ENCODE measurements around the gene USF3.

USF3 gene

GRCh38 chr3:113695786-113696645 is at the start of gene USF3:
USF3 (minus strand) TSS chr3:113696642; CDS start chr3:113674878, 21,764 bp downstream.
- no peaks in the 10 kb centered on the region for H3K27me3 ChIP-seq (ENCODE audit: control insufficient read depth in 1 of 2, insufficient read depth in 2 of 2, low read length in 2 of 2)
- no peaks in the 10 kb centered on the region for H3K9me3 ChIP-seq (ENCODE audit: control insufficient read depth in 1 of 2, low read length in 2 of 2)
- peaks cover 25 to 29% of the 10 kb centered on the region in 2 donors for H3K4me1 ChIP-seq (ENCODE audit: control insufficient read depth in 1 of 2, insufficient read depth in 2 of 2, low read length in 2 of 2)
- peak within 1 kb of the TSS; percentile 91 to 99 for H3K9ac ChIP-seq (ENCODE audit: low read depth in 1 of 2, low read length in 2 of 2)
- H3K27ac ChIP-seq (ENCODE audit: low read depth, low read length): peak within 1 kb of the TSS; percentile 97
- no peaks in the 10 kb centered on the region for H3K36me3 ChIP-seq (ENCODE audit: control insufficient read depth in 1 of 2, insufficient read depth in 2 of 2, low read length in 2 of 2)
- peak within 1 kb of the TSS; percentile 87 to 99 for H3K4me3 ChIP-seq (ENCODE audit: low read depth in 1 of 2, low read length in 2 of 2)

- Histone ChIP-seq H3K27me3 (ENCODE audit: control insufficient read depth in 1 of 2, insufficient read depth in 2 of 2, low read length in 2 of 2) (no peaks in the 10 kb centered on the region), H3K9me3 (ENCODE audit: control insufficient read depth in 1 of 2, low read length in 2 of 2) (no peaks in the 10 kb centered on the region), H3K9ac (ENCODE audit: low read depth in 1 of 2, low read length in 2 of 2) (peak within 1 kb of the TSS; percentile 94 to 97), H3K4me3 (ENCODE audit: low read depth in 1 of 2, low read length in 2 of 2) (peak within 1 kb of the TSS; percentile 94 to 99), H3K27ac (ENCODE audit: low read depth, low read length) (peak within 1 kb of the TSS; percentile 98), H3K36me3 (ENCODE audit: control insufficient read depth in 1 of 2, insufficient read depth in 2 of 2, low read length in 2 of 2) (no peaks in the 10 kb centered on the region), H3K4me1 (ENCODE audit: control insufficient read depth in 1 of 2, insufficient read depth in 2 of 2, low read length in 2 of 2) (peaks cover 44 to 56% of the 10 kb centered on the region in 2 donors)
These were observed 49.5 kb upstream of the USF3 start, which contains the start of gene NAA50 for GRCh38 chr3:113745756-113746547. NAA50 (minus strand) TSS chr3:113746249; CDS start chr3:113745949, 300 bp downstream.

- Histone ChIP-seq H3K27me3 (ENCODE audit: control insufficient read depth in 1 of 2, insufficient read depth in 2 of 2, low read length in 2 of 2) (no peaks in the 10 kb centered on the region), H3K4me1 (ENCODE audit: control insufficient read depth in 1 of 2, insufficient read depth in 2 of 2, low read length in 2 of 2) (peaks cover 47 to 56% of the 10 kb centered on the region in 2 donors), H3K36me3 (ENCODE audit: control insufficient read depth in 1 of 2, insufficient read depth in 2 of 2, low read length in 2 of 2) (no peaks in the 10 kb centered on the region), H3K9ac (ENCODE audit: low read depth in 1 of 2, low read length in 2 of 2) (peak overlapping the region; percentile 94 to 95), H3K4me3 (ENCODE audit: low read depth in 1 of 2, low read length in 2 of 2) (peak overlapping the region; percentile 94 to 99), H3K9me3 (ENCODE audit: control insufficient read depth in 1 of 2, low read length in 2 of 2) (no peaks in the 10 kb centered on the region), H3K27ac (ENCODE audit: low read depth, low read length) (peak overlapping the region; percentile 98)
These were observed 48.7 kb upstream of the USF3 start for GRCh38 chr3:113744941-113745755.

- Histone ChIP-seq H3K4me3 (ENCODE audit: low read depth in 1 of 2, low read length in 2 of 2) (peak overlapping the region; percentile 94 to 99), H3K4me1 (ENCODE audit: control insufficient read depth in 1 of 2, insufficient read depth in 2 of 2, low read length in 2 of 2) (peaks cover 31 to 38% of the 10 kb centered on the region in 2 donors), H3K27ac (ENCODE audit: low read depth, low read length) (no peak overlapping the region), H3K9me3 (ENCODE audit: control insufficient read depth in 1 of 2, low read length in 2 of 2) (no peaks in the 10 kb centered on the region), H3K27me3 (ENCODE audit: control insufficient read depth in 1 of 2, insufficient read depth in 2 of 2, low read length in 2 of 2) (no peaks in the 10 kb centered on the region), H3K9ac (ENCODE audit: low read depth in 1 of 2, low read length in 2 of 2) (peak overlapping the region in 1 of 2 donors; percentile 49), H3K36me3 (ENCODE audit: control insufficient read depth in 1 of 2, insufficient read depth in 2 of 2, low read length in 2 of 2) (no peaks in the 10 kb centered on the region)
These were observed 46.7 kb upstream of the USF3 start for GRCh38 chr3:113743006-113743630.

GRCh38 chr3:113741620-113742019 is 45.2 kb upstream of the USF3 start:
- H3K27ac ChIP-seq (ENCODE audit: low read depth, low read length): no peak overlapping the region
- peaks cover 23 to 38% of the 10 kb centered on the region in 2 donors for H3K4me1 ChIP-seq (ENCODE audit: control insufficient read depth in 1 of 2, insufficient read depth in 2 of 2, low read length in 2 of 2)
- H3K9ac ChIP-seq (ENCODE audit: low read depth in 1 of 2, low read length in 2 of 2): no peak overlapping the region
- no peaks in the 10 kb centered on the region for H3K36me3 ChIP-seq (ENCODE audit: control insufficient read depth in 1 of 2, insufficient read depth in 2 of 2, low read length in 2 of 2)
- no peaks in the 10 kb centered on the region for H3K27me3 ChIP-seq (ENCODE audit: control insufficient read depth in 1 of 2, insufficient read depth in 2 of 2, low read length in 2 of 2)
- no peak overlapping the region for H3K4me3 ChIP-seq (ENCODE audit: low read depth in 1 of 2, low read length in 2 of 2)
- H3K9me3 ChIP-seq (ENCODE audit: control insufficient read depth in 1 of 2, low read length in 2 of 2): no peaks in the 10 kb centered on the region

GRCh38 chr3:113741086-113741485 is 44.6 kb upstream of the USF3 start:
- Histone ChIP-seq H3K27ac (ENCODE audit: low read depth, low read length) (no peak overlapping the region), H3K9ac (ENCODE audit: low read depth in 1 of 2, low read length in 2 of 2) (no peak overlapping the region), H3K4me3 (ENCODE audit: low read depth in 1 of 2, low read length in 2 of 2) (no peak overlapping the region), H3K36me3 (ENCODE audit: control insufficient read depth in 1 of 2, insufficient read depth in 2 of 2, low read length in 2 of 2) (no peaks in the 10 kb centered on the region), H3K4me1 (ENCODE audit: control insufficient read depth in 1 of 2, insufficient read depth in 2 of 2, low read length in 2 of 2) (peaks cover 23 to 40% of the 10 kb centered on the region in 2 donors), H3K27me3 (ENCODE audit: control insufficient read depth in 1 of 2, insufficient read depth in 2 of 2, low read length in 2 of 2) (no peaks in the 10 kb centered on the region), H3K9me3 (ENCODE audit: control insufficient read depth in 1 of 2, low read length in 2 of 2) (no peaks in the 10 kb centered on the region)

GRCh38 chr3:113736548-113737089 is 40.2 kb upstream of the USF3 start:
- Histone ChIP-seq H3K27ac (ENCODE audit: low read depth, low read length) (no peak overlapping the region), H3K9ac (ENCODE audit: low read depth in 1 of 2, low read length in 2 of 2) (no peak overlapping the region), H3K9me3 (ENCODE audit: control insufficient read depth in 1 of 2, low read length in 2 of 2) (no peaks in the 10 kb centered on the region), H3K4me3 (ENCODE audit: low read depth in 1 of 2, low read length in 2 of 2) (no peak overlapping the region), H3K4me1 (ENCODE audit: control insufficient read depth in 1 of 2, insufficient read depth in 2 of 2, low read length in 2 of 2) (peaks cover 7 to 13% of the 10 kb centered on the region in 2 donors), H3K27me3 (ENCODE audit: control insufficient read depth in 1 of 2, insufficient read depth in 2 of 2, low read length in 2 of 2) (no peaks in the 10 kb centered on the region), H3K36me3 (ENCODE audit: control insufficient read depth in 1 of 2, insufficient read depth in 2 of 2, low read length in 2 of 2) (no peaks in the 10 kb centered on the region)

GRCh38 chr3:113731694-113732093 is 35.3 kb upstream of the USF3 start:
- Histone ChIP-seq H3K9ac (ENCODE audit: low read depth in 1 of 2, low read length in 2 of 2) (no peak overlapping the region), H3K27me3 (ENCODE audit: control insufficient read depth in 1 of 2, insufficient read depth in 2 of 2, low read length in 2 of 2) (no peaks in the 10 kb centered on the region), H3K4me1 (ENCODE audit: control insufficient read depth in 1 of 2, insufficient read depth in 2 of 2, low read length in 2 of 2) (peaks cover 0 to 3% of the 10 kb centered on the region in 2 donors), H3K27ac (ENCODE audit: low read depth, low read length) (no peak overlapping the region), H3K36me3 (ENCODE audit: control insufficient read depth in 1 of 2, insufficient read depth in 2 of 2, low read length in 2 of 2) (no peaks in the 10 kb centered on the region), H3K4me3 (ENCODE audit: low read depth in 1 of 2, low read length in 2 of 2) (no peak overlapping the region), H3K9me3 (ENCODE audit: control insufficient read depth in 1 of 2, low read length in 2 of 2) (no peaks in the 10 kb centered on the region)

GRCh38 chr3:113730550-113730949 is 34.1 kb upstream of the USF3 start:
- no peaks in the 10 kb centered on the region for H3K9me3 ChIP-seq (ENCODE audit: control insufficient read depth in 1 of 2, low read length in 2 of 2)
- no peak overlapping the region for H3K27ac ChIP-seq (ENCODE audit: low read depth, low read length)
- no peak overlapping the region for H3K9ac ChIP-seq (ENCODE audit: low read depth in 1 of 2, low read length in 2 of 2)
- no peaks in the 10 kb centered on the region for H3K4me1 ChIP-seq (ENCODE audit: control insufficient read depth in 1 of 2, insufficient read depth in 2 of 2, low read length in 2 of 2)
- H3K4me3 ChIP-seq (ENCODE audit: low read depth in 1 of 2, low read length in 2 of 2): no peak overlapping the region
- no peaks in the 10 kb centered on the region for H3K36me3 ChIP-seq (ENCODE audit: control insufficient read depth in 1 of 2, insufficient read depth in 2 of 2, low read length in 2 of 2)
- H3K27me3 ChIP-seq (ENCODE audit: control insufficient read depth in 1 of 2, insufficient read depth in 2 of 2, low read length in 2 of 2): no peaks in the 10 kb centered on the region

Data from duodenal mucosa (tissue), 2 donors.